Sigmoid colon (tissue), 4 donors: ENCODE results near the gene SLC38A3.

ENCODE experiments used
- CTCF ChIP-seq, 4 experiments: fragments of 450-650 bp in 3 of 4; fragments of 200-600 bp in 1 of 4; IDR thresholded peaks; one replicate each; pipeline ENCODE4 v1.5.1; 2016 to 2019; ENCODE audit warnings: antibody characterized with exemption in 4 of 4, mild to moderate bottlenecking in 3 of 4, moderate library complexity in 2 of 4
- POLR2A ChIP-seq, 2 donors: fragments of 450-650 bp; IDR thresholded peaks; one replicate each; pipeline ENCODE4 v1.6.1; 2016; ENCODE audit warnings: antibody characterized with exemption in 2 of 2, mild to moderate bottlenecking in 2 of 2, moderate library complexity in 2 of 2
- POLR2AphosphoS5 ChIP-seq, 4 donors: sonication (generic); formaldehyde crosslinking; IDR thresholded peaks; one replicate each; pipeline ENCODE4 v1.6.1; 2017; ENCODE audit warnings: antibody characterized with exemption in 4 of 4

- TF ChIP-seq CTCF (IDR thresholded peaks at IDR 0.05) (no peak), POLR2A (IDR thresholded peaks at IDR 0.05) (no peak), POLR2AphosphoS5 (IDR thresholded peaks at IDR 0.05) (no peak)
Observed at GRCh38 chr3:50249457-50249856, 44.4 kb downstream of the SLC38A3 start.
